GM21515 (cell line): ENCODE data around the gene AFAP1L1.

Experiments
- ATAC-seq: cut with Tn5 transposase; IDR thresholded peaks from one replicate; pipeline ENCODE4 v1.9.1; 2021; ENCODE audit not compliant: unreplicated experiment

AFAP1L1 gene

DNA sequence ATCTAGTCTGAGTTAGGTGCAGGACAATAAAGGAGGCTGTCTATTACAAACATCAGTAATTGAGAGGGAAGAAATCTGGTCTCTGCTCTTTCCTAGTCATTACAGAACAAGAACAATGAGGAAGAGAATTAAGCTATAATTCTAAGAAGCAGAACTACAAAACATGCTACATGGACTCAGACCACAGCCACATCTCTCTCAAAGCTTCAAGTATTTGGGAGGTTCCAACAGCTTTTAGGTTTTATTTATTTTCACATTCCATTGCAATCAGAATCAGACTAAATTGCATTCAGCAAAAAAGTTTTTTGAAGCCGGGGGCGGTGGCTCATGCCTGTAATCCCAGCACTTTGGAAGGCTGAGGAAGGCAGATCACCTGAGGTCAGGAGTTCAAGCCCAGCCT, 72.5 kb downstream of the AFAP1L1 start:
- no peak for ATAC-seq

DNA sequence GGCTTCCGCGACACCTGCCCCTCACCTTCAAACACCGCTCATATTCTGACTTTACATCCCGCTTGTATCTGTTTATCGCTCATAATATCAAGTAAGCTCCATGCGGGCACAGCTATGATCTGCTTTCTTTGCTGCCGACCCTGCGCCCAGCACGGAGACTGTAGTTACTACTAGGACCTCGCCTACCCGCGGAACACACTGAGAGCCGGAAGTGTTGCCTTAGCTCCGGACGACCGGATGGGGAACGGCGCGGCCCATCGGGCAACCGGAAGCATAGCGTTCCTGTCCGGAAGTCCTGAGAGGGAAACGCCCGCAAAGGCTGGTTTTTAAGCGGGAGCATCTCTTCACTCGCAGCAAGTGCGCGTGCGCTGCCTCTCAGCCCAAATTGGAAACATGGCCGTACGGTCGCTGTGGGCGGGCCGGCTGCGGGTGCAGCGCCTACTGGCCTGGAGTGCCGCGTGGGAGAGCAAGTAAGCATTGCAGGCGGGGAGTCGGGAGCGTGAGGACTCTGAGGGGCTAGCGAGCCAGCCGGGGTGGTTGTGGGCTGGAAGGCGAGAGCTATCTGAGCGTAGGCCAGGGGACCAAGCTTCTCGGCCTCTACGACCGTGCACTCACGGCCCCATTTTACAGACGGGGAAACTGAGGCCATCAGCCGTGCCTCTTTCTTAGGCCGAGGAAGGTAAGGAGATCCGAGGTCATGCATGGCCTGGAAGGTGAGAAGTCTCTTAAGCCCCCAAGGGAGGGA, 73.7 kb downstream of the AFAP1L1 start, which contains the start of gene GRPEL2:
TSS of gene GRPEL2 (plus strand) at position 353 of the 745 bp plus-strand sequence. CDS start at position 394, 41 bp downstream.
- ATAC-seq, result peak; percentile 96

DNA sequence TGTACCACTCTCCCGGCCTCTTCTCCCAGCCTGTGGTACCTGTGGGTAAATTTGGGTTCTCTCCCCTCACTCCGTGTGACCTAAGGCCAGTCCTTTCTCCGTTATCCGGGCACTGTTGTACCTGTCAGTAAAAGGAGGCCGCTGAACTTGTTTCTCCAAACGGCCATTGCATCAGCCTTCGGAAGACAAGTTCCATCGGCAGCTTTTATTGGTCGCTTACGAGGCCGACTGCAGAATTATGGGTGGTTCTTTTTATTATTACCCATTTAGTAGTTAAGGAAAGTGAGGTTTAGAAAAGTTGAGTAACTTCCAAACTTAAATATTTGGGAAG, 74.2 kb downstream of the AFAP1L1 start:
- peak; percentile 7 for ATAC-seq

DNA sequence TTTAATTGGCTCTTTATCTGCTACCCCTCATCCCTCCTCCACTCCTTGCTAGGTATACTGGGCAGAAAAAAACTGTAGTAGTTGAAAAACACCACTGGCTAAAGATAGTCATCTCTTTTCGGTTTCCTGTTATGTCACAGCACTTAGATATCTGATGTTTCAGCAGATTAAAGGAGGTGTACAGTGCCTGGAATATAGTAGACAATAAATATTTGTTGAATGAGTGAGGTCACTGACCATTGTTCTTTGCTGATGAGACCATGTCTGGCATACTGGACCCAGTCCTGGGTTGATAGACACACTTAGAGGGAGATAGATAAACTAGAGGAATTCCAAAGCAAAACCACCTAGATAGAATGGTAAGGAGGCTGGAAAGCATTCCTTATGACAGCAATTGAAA, 76.9 kb downstream of the AFAP1L1 start:
- no peak for ATAC-seq

DNA sequence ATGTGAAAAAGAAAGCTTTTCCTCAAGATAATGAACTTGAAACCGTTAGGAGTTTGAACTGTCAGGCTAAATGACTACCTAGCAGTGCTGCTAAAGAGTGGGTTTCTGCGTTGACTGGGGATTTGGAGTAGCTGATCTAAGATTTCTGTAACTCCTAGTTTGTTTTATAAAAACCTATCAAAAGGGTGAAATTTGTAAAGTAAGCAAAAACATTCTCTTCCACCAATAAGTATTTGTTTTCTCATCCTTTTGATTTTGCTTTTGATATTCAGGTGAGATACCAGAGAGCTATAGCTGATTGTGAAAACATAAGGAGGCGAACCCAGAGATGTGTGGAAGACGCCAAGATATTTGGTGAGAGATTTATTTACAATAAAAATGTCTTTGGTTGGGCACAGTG, 77.7 kb downstream of the AFAP1L1 start:
- no peak for ATAC-seq

DNA sequence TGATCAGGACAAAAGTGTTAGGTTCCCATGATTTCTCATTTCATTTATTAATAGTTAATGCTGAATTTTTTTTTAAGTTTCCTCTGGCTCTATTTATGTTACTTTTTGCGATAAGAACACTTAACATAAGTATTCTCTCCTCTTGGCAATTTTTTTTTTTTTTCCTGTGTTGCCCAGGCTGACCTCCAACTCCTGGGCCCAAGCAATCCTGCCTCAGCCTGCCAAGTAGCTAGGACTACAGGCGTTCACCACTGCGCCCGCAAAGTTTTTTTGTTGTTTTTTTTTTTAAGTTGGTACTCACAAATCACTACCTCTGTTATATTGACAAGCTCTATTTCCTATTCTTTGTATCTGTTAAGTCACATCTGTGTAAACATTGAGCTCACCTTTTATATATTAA, 80.5 kb downstream of the AFAP1L1 start:
- ATAC-seq, result no peak

DNA sequence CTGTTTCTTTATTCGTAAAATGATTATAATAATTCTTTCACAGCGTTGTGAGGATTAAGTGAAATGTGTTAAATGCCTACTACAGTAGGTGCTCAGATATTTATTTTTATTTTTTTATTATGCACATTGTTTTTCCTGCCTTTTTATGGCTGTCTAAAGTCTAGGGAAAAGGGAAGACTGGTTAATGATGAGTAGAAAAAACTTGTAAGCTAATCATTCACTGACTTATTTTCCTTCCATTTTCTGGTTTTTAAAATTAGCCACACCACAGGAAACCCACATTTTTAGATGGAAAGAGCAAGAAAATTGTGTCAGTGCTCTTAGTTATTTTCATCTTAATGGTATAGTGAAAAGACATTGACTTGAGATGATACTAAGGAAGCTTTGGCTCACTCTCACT, 82.3 kb downstream of the AFAP1L1 start:
- no peak for ATAC-seq

DNA sequence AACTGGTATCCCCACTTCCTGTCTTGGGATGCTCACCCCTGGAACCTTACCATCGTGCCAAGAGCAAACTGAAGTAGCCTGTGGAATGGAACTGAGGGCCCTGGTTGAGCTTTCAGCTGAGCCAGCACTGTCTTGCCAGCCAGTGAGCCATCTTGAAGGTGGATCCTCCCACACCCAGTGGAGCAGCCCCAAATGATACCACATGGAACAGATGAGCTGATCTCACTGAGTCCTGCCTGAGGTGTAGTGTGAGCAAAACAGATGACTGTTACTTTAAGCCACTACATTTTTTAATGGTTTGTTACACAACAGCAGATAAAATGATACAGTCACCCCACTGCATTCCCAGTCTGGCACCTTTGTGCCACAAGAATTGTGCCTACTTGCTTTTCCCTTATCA, 84.0 kb downstream of the AFAP1L1 start:
- ATAC-seq, result no peak

DNA sequence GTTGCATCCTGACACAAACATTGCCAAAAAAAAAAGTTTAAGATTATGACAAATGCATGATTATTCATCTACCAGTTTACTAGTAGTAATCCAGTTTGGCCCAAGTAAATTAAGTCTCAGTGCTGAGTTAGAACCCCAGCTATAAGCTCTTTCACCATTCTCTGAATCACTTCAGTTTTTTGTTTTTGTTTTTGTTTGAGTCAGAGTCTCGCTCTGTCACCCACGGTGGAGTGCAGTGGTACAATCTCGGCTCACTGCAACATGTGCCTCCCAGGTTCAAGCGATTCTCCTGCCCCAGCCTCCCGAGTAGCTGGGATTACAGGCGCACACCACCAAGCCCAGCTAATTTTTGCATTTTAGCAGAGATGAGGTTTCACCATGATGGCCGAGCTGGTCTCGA, 84.7 kb downstream of the AFAP1L1 start:
- no peak for ATAC-seq

DNA sequence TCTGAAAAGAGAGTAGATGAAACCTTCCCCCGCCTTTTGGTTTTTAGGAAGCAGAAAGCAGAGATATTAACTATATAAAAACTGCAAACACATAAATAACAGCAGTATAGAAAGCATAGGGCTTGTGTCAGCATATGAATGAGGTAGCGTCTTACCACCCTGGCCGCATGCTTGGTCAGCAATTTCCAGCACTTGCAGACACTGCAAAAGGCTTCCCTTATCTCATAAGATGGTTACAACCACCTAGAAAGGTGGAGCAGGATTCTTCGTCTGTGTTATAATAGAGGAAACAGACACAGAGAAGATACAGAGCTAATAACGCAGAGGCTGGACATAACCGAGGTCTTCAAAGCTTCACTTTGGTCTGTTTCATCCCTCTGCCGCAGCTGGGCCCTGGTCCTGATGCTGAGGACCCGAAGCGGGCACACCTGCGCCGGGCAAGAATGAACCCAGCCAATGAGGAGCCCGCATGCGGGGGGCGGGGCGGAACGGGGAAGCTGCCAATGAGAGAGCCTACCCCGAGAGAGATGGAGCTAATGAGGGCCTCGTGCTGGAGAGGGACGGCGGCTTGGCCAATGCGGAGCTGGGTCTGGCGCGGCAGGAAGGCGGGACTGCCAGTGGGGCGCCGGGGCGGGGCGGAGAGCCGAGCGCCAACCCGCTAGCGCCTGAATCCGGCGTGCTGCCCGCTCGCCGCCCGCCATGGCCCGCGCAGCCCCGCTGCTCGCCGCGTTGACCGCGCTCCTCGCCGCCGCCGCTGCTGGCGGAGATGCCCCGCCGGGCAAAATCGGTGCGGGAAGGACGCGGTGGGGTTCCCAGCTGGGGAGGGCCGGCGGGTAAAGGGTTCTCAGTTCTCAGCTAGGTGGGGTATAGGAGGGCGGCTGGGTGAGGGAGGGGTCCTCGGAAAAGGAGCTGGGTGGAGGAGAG, 86.0 kb downstream of the AFAP1L1 start, which contains the start of gene PCYOX1L:
TSS of gene PCYOX1L (plus strand) at position 677 of the 924 bp plus-strand sequence. CDS start at position 700, 23 bp downstream.
- ATAC-seq, result peak; percentile 100

DNA sequence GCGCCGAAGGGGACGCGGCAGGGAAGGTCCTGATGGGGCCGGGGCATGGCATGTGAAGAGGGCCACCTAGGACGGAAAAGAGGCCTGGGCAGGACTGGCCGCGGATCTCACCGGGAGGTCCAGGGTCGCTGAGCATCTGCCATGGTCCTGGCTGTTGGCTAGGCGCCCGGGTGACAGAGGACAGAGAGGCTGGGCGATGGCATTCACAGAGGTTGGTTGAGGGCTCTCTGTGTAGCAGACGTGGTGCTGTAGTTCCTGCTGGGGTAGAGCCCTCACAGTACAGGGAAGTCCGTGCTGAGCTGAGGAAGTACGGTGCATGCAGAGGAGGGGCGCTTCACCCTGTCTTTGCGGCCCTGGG, 86.6 kb downstream of the AFAP1L1 start:
- peak; percentile 6 for ATAC-seq

DNA sequence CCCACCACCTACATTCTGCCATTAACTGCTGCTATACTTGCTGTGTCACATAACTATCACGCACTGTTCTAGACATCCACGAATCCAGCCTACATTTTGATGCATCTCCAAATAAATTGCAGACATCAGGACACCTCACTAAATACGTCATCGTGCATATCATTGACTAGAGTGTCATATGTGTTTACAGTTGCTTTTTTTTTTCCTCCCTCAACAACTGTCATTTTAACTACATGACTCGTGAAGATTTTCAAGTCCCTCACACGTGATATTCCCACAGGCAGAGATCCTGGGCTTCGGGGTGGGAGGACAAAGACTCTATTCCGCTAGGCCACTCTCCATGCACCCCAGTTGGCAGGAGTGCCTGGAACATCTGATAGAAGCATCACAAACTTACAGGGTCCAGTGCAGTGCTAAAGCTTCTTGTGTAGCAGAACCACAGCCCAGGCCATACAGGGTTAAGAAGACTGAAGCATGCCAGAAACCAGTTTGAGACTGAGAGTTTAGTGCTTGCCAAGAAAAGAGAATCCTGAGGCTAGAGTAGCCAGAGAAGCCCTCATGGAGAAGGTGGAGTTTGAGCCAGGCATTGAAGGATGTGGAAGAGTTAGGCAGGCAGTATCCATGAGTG, 87.3 kb downstream of the AFAP1L1 start:
- ATAC-seq, result no peak

DNA sequence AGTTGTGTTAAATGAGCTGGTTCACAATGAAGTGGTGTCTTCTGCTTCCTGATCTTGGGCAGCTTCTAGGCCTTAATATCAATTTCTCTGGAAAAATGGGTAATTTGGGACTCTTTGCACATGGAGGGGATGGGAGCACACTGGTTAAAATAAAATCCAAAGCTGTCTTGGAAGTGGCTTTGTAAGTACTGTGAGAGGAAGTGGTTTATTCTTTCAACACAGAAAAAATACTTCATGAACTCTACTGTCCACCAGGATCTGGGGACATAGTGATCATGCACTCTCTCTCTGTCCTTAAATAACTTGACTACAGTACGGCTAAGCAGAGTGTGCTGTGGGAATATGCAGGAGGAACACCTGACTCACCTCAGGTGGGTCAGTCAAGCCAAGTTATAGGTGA, 88.6 kb downstream of the AFAP1L1 start:
- ATAC-seq, result no peak

DNA sequence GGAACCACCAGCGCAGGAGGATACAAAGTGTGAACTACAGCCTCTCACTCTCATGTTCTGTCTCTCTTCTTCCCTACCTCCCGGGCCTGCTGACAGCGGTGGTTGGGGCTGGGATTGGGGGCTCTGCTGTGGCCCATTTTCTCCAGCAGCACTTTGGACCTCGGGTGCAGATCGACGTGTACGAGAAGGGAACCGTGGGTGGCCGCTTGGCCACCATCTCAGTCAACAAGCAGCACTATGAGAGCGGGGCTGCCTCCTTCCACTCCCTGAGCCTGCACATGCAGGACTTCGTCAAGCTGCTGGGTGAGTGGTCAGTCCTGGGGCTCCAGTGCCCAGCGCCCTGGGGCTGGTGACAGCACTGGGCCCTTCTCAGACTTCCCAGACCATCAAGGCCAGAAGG, 90.9 kb downstream of the AFAP1L1 start:
- ATAC-seq, result no peak

DNA sequence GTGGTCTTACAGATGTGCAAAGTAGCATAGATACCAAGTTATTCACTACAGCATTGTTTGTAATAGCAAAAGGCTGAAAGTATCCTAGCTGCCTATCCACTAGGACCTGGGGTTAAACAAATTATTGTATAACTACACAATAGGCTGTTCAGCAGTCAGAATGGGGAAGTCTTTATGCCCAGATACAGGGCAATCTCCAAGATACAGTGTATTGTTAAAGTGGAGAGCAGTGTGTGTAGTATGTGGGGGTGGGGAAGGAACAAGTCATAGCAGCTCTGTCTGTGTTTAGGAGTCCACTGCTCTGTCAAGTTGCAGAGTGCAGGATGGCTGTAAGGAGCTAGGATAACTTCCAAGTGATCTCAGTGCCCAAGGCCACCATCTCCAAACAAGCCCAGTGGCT, 91.7 kb downstream of the AFAP1L1 start:
- ATAC-seq, result no peak

DNA sequence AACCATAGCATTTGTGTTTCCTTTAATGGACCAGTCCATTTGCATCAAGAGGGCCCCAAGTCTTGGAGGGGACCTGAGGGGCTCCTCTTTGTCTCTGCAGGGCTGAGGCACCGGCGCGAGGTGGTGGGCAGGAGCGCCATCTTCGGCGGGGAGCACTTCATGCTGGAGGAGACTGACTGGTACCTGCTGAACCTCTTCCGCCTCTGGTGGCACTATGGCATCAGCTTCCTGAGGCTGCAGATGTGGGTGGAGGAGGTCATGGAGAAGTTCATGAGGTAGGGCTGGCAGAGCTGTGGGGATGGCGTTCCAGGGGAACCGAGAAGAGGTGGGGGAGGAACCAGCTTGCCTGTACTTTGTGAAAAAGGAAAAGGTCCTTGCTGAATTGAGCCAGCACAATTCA, 92.3 kb downstream of the AFAP1L1 start:
- no peak for ATAC-seq

DNA sequence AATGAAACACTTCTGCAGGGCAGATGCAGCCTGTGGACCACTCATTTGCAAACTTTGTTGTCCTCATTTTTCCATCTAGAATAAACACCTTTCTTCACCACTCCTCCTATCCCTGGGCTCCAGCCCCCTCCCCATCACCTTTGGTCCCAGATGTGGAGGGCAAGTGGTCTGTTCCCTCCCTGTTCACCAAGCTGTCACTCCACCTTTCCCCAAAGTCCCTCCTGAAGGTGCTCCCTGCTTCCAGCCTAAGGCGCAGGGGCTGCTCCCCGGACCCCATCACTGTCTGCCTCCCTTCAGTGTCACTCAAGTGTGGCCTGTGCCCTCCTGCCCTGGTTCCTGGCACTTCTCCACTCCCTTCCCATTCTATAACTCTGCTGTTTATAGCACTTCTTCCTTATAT, 93.1 kb downstream of the AFAP1L1 start:
- no peak for ATAC-seq

DNA sequence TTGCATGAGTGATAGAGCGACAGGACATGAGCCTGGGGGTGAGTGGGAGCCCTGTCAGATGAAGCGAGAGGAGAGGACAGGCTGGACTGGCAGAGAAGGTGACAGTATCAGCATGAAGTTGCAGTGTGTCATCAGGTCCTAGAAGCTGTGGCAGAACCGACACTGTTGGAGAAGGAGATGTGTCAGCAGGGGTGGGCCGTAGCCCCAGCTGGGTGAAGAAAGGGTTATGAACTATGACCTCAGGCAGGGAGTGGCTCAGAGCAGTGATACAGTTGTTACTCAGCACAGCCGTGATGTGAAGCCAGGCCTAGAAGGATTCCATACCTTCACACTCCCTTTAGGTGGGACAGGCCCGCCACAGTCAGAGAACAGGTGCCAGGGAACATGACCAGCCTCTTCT, 93.8 kb downstream of the AFAP1L1 start:
- ATAC-seq, result no peak

DNA sequence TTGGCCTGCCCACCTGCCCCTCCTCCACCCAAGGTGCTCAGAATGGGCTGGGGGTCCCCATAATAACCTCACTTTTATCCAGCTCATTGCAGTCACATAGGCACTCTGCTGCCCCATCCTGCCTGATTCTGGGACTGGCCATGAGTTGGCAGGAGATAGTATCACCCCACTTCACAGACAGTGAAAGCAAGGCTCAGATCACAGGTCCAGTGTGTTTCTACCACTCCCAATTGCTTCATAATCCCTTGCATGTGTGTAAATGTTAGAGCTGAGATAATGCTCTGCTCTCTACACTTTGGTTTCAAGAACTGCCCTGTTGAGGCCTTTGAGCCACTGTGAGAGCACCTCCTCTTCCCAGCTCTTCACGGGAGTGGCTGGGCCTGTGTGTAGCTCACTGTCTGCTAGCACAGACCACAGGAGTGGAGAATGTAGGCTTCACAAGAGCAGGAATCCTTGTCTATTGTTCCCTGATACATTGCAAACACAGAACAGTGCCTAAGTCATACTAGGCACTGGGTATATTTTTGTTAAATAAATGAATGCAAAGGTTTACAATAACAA, 94.6 kb downstream of the AFAP1L1 start:
- ATAC-seq, result no peak

DNA sequence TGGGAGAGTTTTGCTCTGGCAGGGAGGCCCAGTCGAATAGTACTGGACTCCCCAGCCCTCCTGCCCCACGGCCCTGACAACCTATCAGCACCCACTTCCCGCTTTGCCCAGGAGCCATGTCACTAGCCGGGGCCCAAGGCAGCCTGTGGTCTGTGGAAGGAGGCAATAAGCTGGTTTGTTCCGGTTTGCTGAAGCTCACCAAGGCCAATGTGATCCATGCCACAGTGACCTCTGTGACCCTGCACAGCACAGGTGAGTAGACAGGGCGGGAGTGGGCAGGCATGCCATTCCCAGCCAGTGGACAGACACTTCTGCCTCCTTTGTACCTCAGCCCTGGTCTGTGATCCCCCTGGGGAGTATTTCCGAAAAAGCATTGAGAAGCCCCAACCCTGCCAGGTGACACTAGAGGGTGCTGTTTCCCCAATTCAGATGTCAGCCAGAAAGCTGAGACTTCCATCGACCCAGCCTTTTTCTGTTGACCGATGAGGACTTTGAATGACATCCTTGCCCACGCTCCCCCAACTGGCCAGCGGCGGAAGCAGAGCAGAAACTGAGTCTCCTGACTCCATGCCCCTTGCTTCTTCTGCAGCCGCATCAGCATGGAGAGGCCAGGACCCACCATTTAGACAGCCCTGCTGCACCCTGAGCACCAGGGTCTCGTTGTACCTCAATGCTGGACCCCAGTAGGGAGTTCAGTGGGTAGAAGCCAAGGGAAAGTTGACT, 95.8 kb downstream of the AFAP1L1 start:
- no peak for ATAC-seq
